ENCODE results near the gene ALLC.

DNA sequence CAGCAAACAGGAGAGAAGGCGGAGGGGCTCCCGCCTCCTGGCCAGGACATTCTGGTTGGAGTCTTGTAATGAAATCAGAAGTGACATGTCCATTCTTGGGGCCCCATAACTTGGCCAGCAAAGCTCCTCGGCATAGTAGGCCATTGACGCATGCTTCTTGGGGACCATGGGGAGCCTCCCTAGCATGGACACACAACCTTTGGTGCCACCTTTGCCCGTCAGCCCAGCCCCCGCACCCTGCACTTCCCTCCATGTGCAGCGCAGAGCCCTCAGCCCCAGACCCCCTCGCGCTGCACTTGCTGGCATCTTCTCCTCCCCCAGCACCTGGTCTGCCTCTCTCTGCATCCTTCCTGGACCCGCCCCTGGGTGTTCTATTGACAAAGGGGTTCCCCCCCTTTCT is 68.5 kb downstream of the ALLC start:
- TF ChIP-seq, protein P1, sequence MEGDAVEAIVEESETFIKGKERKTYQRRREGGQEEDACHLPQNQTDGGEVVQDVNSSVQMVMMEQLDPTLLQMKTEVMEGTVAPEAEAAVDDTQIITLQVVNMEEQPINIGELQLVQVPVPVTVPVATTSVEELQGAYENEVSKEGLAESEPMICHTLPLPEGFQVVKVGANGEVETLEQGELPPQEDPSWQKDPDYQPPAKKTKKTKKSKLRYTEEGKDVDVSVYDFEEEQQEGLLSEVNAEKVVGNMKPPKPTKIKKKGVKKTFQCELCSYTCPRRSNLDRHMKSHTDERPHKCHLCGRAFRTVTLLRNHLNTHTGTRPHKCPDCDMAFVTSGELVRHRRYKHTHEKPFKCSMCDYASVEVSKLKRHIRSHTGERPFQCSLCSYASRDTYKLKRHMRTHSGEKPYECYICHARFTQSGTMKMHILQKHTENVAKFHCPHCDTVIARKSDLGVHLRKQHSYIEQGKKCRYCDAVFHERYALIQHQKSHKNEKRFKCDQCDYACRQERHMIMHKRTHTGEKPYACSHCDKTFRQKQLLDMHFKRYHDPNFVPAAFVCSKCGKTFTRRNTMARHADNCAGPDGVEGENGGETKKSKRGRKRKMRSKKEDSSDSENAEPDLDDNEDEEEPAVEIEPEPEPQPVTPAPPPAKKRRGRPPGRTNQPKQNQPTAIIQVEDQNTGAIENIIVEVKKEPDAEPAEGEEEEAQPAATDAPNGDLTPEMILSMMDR (IDR thresholded peaks at IDR 0.05), result no peak
- no peak for TF ChIP-seq POLR2A (IDR thresholded peaks at IDR 0.05)
